Measurements from ENCODE around the gene PPIE. TPM values are rescaled to one million over a fixed set of nuclear protein-coding genes. Genes with fewer than 3 reads are reported as not detected.

The PPIE gene
- polyA plus RNA-seq, 1 of the 3 experiments (the other 2 are of a cell fraction) = 78.4 TPM

GRCh38 chr1:39751595-39751994 is 12.9 kb downstream of the PPIE start:
- no peak overlapping the region for H2AFZ ChIP-seq (ENCODE audit: low read depth)
- TF ChIP-seq MAX (IDR thresholded peaks at IDR 0.05; ENCODE audit: low read depth) (no peak), SMC3 (IDR thresholded peaks at IDR 0.05; ENCODE audit: low read depth, low read length) (no peak), REST (IDR thresholded peaks at IDR 0.05; ENCODE audit: low read depth, low read length) (no peak), ZBTB33 (IDR thresholded peaks at IDR 0.05; ENCODE audit: borderline replicate concordance, low read depth) (no peak), ELF1 (IDR thresholded peaks at IDR 0.05) (no peak), EP300 (IDR thresholded peaks at IDR 0.05; ENCODE audit: borderline replicate concordance in 1 of 2, low read depth in 1 of 2, low read length in 1 of 2) (no peak), FOXM1 (IDR thresholded peaks at IDR 0.05; ENCODE audit: low read depth) (no peak), RCOR1 (IDR thresholded peaks at IDR 0.05; ENCODE audit: low read length) (no peak), USF2 (IDR thresholded peaks at IDR 0.05; ENCODE audit: borderline replicate concordance, low read depth, low read length) (no peak), RAD21 (IDR thresholded peaks at IDR 0.05; ENCODE audit: low read length) (no peak), NRF1 (IDR thresholded peaks at IDR 0.05; ENCODE audit: low read depth, low read length) (no peak), FOSL2 (IDR thresholded peaks at IDR 0.05; ENCODE audit: borderline replicate concordance, low read depth) (no peak), JUND (IDR thresholded peaks at IDR 0.05) (no peak), GATA2 (CRISPR knock-in tag; IDR thresholded peaks at IDR 0.05) (no peak)
- no peaks in the 10 kb centered on the region for H3K9me2 ChIP-seq
- CTCF ChIA-PET = interaction anchor here (0.7 kb wide), 1 partner anchor 13 kb away, joined by 3 read pairs; the partner anchor contains the start of gene PPIE
- POLR2A ChIA-PET = no interaction called here
- no peaks in the 10 kb centered on the region for H4K20me1 ChIP-seq (ENCODE audit: insufficient read depth)
- H3K27me3 ChIP-seq (ENCODE audit: insufficient read depth) = no peaks in the 10 kb centered on the region
- no peaks in the 10 kb centered on the region for H3K4me1 ChIP-seq (ENCODE audit: control insufficient read depth in 1 of 2, insufficient read depth in 2 of 2, low read depth in 1 of 2, low read length in 1 of 2)
- H3K36me3 ChIP-seq (replicated peaks in 1 of 2; ENCODE audit: control insufficient read depth in 1 of 2, insufficient read depth in 2 of 2, low read length in 1 of 2) = peaks cover 38 to 77% of the 10 kb centered on the region in 2 experiments
- H3K4me3 ChIP-seq (ENCODE audit: low read depth in 2 of 2, low read length in 1 of 2) = no peak overlapping the region
- 96% methylated on average over 7 of the region's 7 CpGs for WGBS (ENCODE audit: low lambda C conversion rate)
- H3K79me2 ChIP-seq (ENCODE audit: insufficient read depth) = no peaks in the 10 kb centered on the region
- H3K9ac ChIP-seq = no peak overlapping the region
- no peaks in the 10 kb centered on the region for H3K9me3 ChIP-seq
- no peak overlapping the region for H3K27ac ChIP-seq (ENCODE audit: low read depth in 2 of 2, low read length in 1 of 2)
- no peak overlapping the region for H3K4me2 ChIP-seq
- no peak for DNase-seq
- H3F3A ChIP-seq (replicated peaks; ENCODE audit: insufficient read depth) = peaks cover 2% of the 10 kb centered on the region

All from SK-N-SH (cell line).